B cell (primary cell): Measurements from ENCODE around the gene TENT5C. TPM values are rescaled to one million over a fixed set of nuclear protein-coding genes. Genes with fewer than 3 reads are reported as not detected.

Experiments used
- ATAC-seq: fragments of 200-7000 bp; cut with Tn5 transposase; one replicate; pipeline ENCODE4 v1.10.0; 2021; ENCODE audit warnings: low read depth, mild to moderate bottlenecking, moderate number of reproducible peaks, moderate library complexity
- CTCF ChIA-PET: fragments of 350-600 bp; sonication (Branson Sonifier 250); formaldehyde crosslinking; loops from one replicate; lab custom pipeline; 2021; ENCODE audit warnings: antibody characterized with exemption, inconsistent platforms; lab: Charles Lee
- POLR2A ChIA-PET: fragments of 350-600 bp; sonication (Branson Sonifier 250); formaldehyde crosslinking; loops from one replicate; lab custom pipeline; 2021; ENCODE audit warnings: antibody characterized with exemption; lab: Charles Lee
- DNase-seq: peaks from one replicate; pipeline ENCODE4 v3.0.0; 2013
- H2AFZ ChIP-seq: 2 replicates; pipeline ENCODE4 v1.6.1; 2012; ENCODE audit warnings: mild to moderate bottlenecking, low read depth, low read length; ENCODE audit not compliant: insufficient read depth, poor library complexity, severe bottlenecking
- H3K27ac ChIP-seq, 2 donors: 1 replicate in 1 of 2; 2 replicates in 1 of 2; pipeline ENCODE4 v1.5.1; 2012 to 2013; ENCODE audit warnings: low read length in 2 of 2, mild to moderate bottlenecking in 2 of 2, moderate library complexity in 1 of 2
- H3K27me3 ChIP-seq, 4 experiments: fragments of 200-600 bp in 1 of 4; sonication (generic) in 1 of 4; replicated peaks in 1 of 4; 1 replicate in 2 of 4; 2 replicates in 2 of 4; pipeline versions ENCODE4 v1.6.1 to v1.7.0; 2013 to 2016; ENCODE audit warnings: low read length in 3 of 4, mild to moderate bottlenecking in 2 of 4, mixed read lengths in 1 of 4, moderate library complexity in 1 of 4; ENCODE audit not compliant: insufficient read depth in 4 of 4, control insufficient read depth in 3 of 4; ENCODE audit errors: control extremely low read depth in 1 of 4
- H3K36me3 ChIP-seq, 2 experiments: replicated peaks in 1 of 2; 1 replicate in 1 of 2; 2 replicates in 1 of 2; pipeline versions ENCODE4 v1.6.1 to v1.7.1; 2013; ENCODE audit warnings: low read length in 1 of 2; ENCODE audit not compliant: insufficient read depth in 2 of 2, control insufficient read depth in 1 of 2; ENCODE audit errors: control extremely low read depth in 1 of 2, extremely low read depth in 1 of 2
- H3K4me1 ChIP-seq, 2 donors: fragments of 200-600 bp in 1 of 2; sonication (generic) in 1 of 2; 1 replicate in 1 of 2; 2 replicates in 1 of 2; pipeline versions ENCODE4 v1.5.1 to v1.6.1; 2013 to 2017; ENCODE audit warnings: low read length in 2 of 2; ENCODE audit not compliant: control insufficient read depth in 2 of 2, insufficient read depth in 2 of 2
- H3K4me2 ChIP-seq: replicated peaks from 2 replicates; pipeline ENCODE3; 2012; ENCODE audit warnings: mild to moderate bottlenecking, low read depth, low read length; ENCODE audit not compliant: poor library complexity, severe bottlenecking
- H3K4me3 ChIP-seq, 5 experiments: fragments of 200-600 bp in 1 of 5; sonication (generic) in 1 of 5; 1 replicate in 3 of 5; 2 replicates in 2 of 5; pipeline versions ENCODE4 v1.5.1 to v1.7.0; 2011 to 2016; ENCODE audit warnings: low read length in 4 of 5, mild to moderate bottlenecking in 4 of 5, low read depth in 2 of 5, control low read depth in 1 of 5, moderate library complexity in 1 of 5; ENCODE audit not compliant: insufficient read depth in 1 of 5; ENCODE audit errors: control extremely low read depth in 1 of 5, extremely low read depth in 1 of 5
- H3K79me2 ChIP-seq: fragments of 200-600 bp; sonication (generic); one replicate; pipeline ENCODE4 v1.6.0; 2016; ENCODE audit warnings: low read length; ENCODE audit not compliant: control insufficient read depth, insufficient read depth
- H3K9ac ChIP-seq: fragments of 200-600 bp; sonication (generic); 2 replicates; pipeline ENCODE4 v1.6.1; 2017; ENCODE audit warnings: mild to moderate bottlenecking, low read length, moderate library complexity
- H3K9me3 ChIP-seq, 3 donors: one replicate each; pipeline versions ENCODE4 v1.6.1 to v1.7.1; 2013; ENCODE audit warnings: low read length in 2 of 3; ENCODE audit not compliant: control insufficient read depth in 2 of 3, insufficient read depth in 1 of 3; ENCODE audit errors: control extremely low read depth in 1 of 3
- H4K20me1 ChIP-seq: 2 replicates; pipeline ENCODE4 v1.6.0; 2012; ENCODE audit warnings: mild to moderate bottlenecking, low read length; ENCODE audit not compliant: insufficient read depth, control insufficient read depth, poor library complexity, severe bottlenecking
- H3K27ac Mint-ChIP-seq: one replicate; pipeline ENCODE4 v1.8.0; 2021; ENCODE audit warnings: mixed read lengths
- H3K27me3 Mint-ChIP-seq: one replicate; pipeline ENCODE4 v1.8.0; 2021; ENCODE audit warnings: mixed read lengths
- H3K4me1 Mint-ChIP-seq: one replicate; pipeline ENCODE4 v1.8.0; 2021; ENCODE audit warnings: mixed read lengths
- H3K4me3 Mint-ChIP-seq: one replicate; pipeline ENCODE4 v1.8.0; 2021; ENCODE audit warnings: mixed read lengths
- H3K9me3 Mint-ChIP-seq: one replicate; pipeline ENCODE4 v1.8.0; 2022; ENCODE audit warnings: mixed read lengths; ENCODE audit not compliant: insufficient read depth
- CTCF ChIP-seq: fragments of 200-600 bp; IDR thresholded peaks from one replicate; pipeline ENCODE4 v1.8.0; 2022; ENCODE audit warnings: antibody characterized with exemption, mild to moderate bottlenecking
- EZH2 ChIP-seq: IDR thresholded peaks from 2 replicates; pipeline ENCODE4 v1.6.1; 2012; ENCODE audit warnings: borderline replicate concordance, low read depth, mild to moderate bottlenecking, moderate library complexity, low read length; ENCODE audit not compliant: insufficient read depth, poor library complexity, severe bottlenecking
- WGBS: methylation state at CpG from one replicate; pipeline ENCODE4 v1.1.5; 2013; ENCODE audit warnings: missing lambda C conversion rate; ENCODE audit not compliant: insufficient coverage; 5-methylcytosine and 5-hydroxymethylcytosine counted together
- intact Hi-C: fragments of 100-400 bp; cut with micrococcal nuclease; formaldehyde crosslinking; loops from one replicate; pipeline ENCODE4 v1.10.0; 2022
- polyA plus RNA-seq: library from polyadenylated mRNA; depleted of rRNA; stranded (reverse); fragments of >200 nt; gene quantifications from 2 replicates; pipeline ENCODE4 v1.2.3, GENCODE V29; 2012
- total RNA-seq, 2 donors: library from RNA; stranded (reverse); fragments of 120-200 nt in 1 of 2; gene quantifications; 1 replicate in 1 of 2; 2 replicates in 1 of 2; pipeline versions ENCODE4 v1.2.3 to v1.2.4, GENCODE V29; 2013 to 2022

The TENT5C gene
- total and polyA plus RNA-seq, 2 donors (not counting 1 experiment from before 2014, with no cell fraction given): 65.4 to 112 TPM

GRCh38 chr1:117596023-117596720 lies 9.7 kb upstream of the TENT5C start:
- Histone ChIP-seq H3K4me2 (peak overlapping the region; percentile 36), H3K36me3 (no peaks in the 10 kb centered on the region), H3K4me3 (no peak overlapping the region), H3K4me1 (peaks cover 16 to 26% of the 10 kb centered on the region in 2 donors), H3K9me3 (no peaks in the 10 kb centered on the region), H3K79me2 (no peaks in the 10 kb centered on the region), H3K9ac (no peak overlapping the region), H3K27ac (peak overlapping the region; percentile 46 to 67), H2AFZ (no peak overlapping the region), H3K27me3 (peaks cover 0 to 3% (median 0%) of the 10 kb centered on the region in 4 experiments), H4K20me1 (no peaks in the 10 kb centered on the region)
- ChIA-PET POLR2A (interaction anchor here (0.6 kb wide), 1 partner anchor 42 kb away, joined by 3 read pairs; no protein-coding TSS in a partner anchor), CTCF (interaction anchor here (0.7 to 5.5 kb wide), 10 partner anchors 11 to 389 kb away, joined by 3 to 31 read pairs (median 4); no protein-coding TSS in a partner anchor)
- no peaks in the 10 kb centered on the region for H3K9me3 Mint-ChIP-seq
- ATAC-seq: peak; percentile 89
- H3K4me3 Mint-ChIP-seq: peak overlapping the region; percentile 37
- peaks cover 6% of the 10 kb centered on the region for H3K27me3 Mint-ChIP-seq
- H3K4me1 Mint-ChIP-seq: peaks cover 22% of the 10 kb centered on the region
- intact Hi-C loops: loop anchor here (1.0 kb wide), 1 partner anchor 9 kb away; no protein-coding TSS in a partner anchor
- TF ChIP-seq EZH2 (no peak), CTCF (no peak)
- 44% methylated on average over 4 of the region's 5 CpGs for WGBS
- DNase-seq: peak; percentile 79
- peak overlapping the region; percentile 58 for H3K27ac Mint-ChIP-seq

- WGBS: 100% methylated on average over 5 of the region's 6 CpGs
- no peak overlapping the region for H3K4me2 ChIP-seq
- DNase-seq (no peak), ATAC-seq (no peak)
- H3K4me3 ChIP-seq: no peak overlapping the region
- H3K27me3 ChIP-seq: peaks cover 0 to 3% (median 0%) of the 10 kb centered on the region in 4 experiments
- H3K9me3 ChIP-seq: no peaks in the 10 kb centered on the region
- no peaks in the 10 kb centered on the region for H4K20me1 ChIP-seq
- H2AFZ ChIP-seq: no peak overlapping the region
- H3K9me3 Mint-ChIP-seq: no peaks in the 10 kb centered on the region
- intact Hi-C loops: no loop called here
- TF ChIP-seq EZH2 (no peak), CTCF (no peak)
- peaks cover 6% of the 10 kb centered on the region for H3K27me3 Mint-ChIP-seq
- H3K36me3 ChIP-seq: no peaks in the 10 kb centered on the region
- CTCF ChIA-PET: no interaction called here
- no peak overlapping the region for H3K9ac ChIP-seq
- no peak overlapping the region for H3K27ac ChIP-seq
- H3K4me1 ChIP-seq: peaks cover 16 to 26% of the 10 kb centered on the region in 2 donors
- H3K4me3 Mint-ChIP-seq: no peak overlapping the region
- peak overlapping the region; percentile 18 for H3K27ac Mint-ChIP-seq
- POLR2A ChIA-PET: no interaction called here
- peaks cover 6% of the 10 kb centered on the region for H3K79me2 ChIP-seq
- peaks cover 25% of the 10 kb centered on the region for H3K4me1 Mint-ChIP-seq
These were observed 7.4 kb upstream of the TENT5C start for GRCh38 chr1:117598489-117598888.
